K562 (cell line): ENCODE measurements around the gene LPCAT3. TPM values are rescaled to one million over a fixed set of nuclear protein-coding genes. Genes with fewer than 3 reads are reported as not detected.

Source experiments
- ATAC-seq: fragments of 200-7000 bp; cut with Tn5 transposase; 3 replicates; pipeline ENCODE4 v1.9.1; 2020; ENCODE audit warnings: moderate library complexity
- BruUV-seq: library from RNA; stranded (reverse); fragments of 400-500 nt; replicated peaks from 2 replicates; lab custom pipeline; 2021; lab: Mats Ljungman, UMichigan
- CTCF ChIA-PET: fragments of 300-600 bp; formaldehyde crosslinking; extraction: SDS; loops from one replicate; lab custom pipeline; 2021; ENCODE audit warnings: low intra/inter-chr PET ratio; lab: Yijun Ruan, JAX
- POLR2A ChIA-PET: fragments of 300-600, 350-650 bp; sonication (Branson Sonifier 250); formaldehyde crosslinking; extraction: SDS; loops from one replicate; lab custom pipeline; 2021; ENCODE audit warnings: antibody characterized with exemption, inconsistent platforms; lab: Yijun Ruan, JAX
- DNase-seq, 4 experiments: peaks; one replicate each; pipeline versions ENCODE4 v3.0.0 to v3.0.0-alpha.2; 2011 to 2018; ENCODE audit warnings: low spot score in 3 of 4, mixed read lengths in 3 of 4; ENCODE audit errors: extremely low read depth in 1 of 4
- FAIRE-seq: peaks from 2 replicates; lab custom pipeline; 2011; peaks lifted over from hg19 to GRCh38; lab: Jason Lieb, UNC
- H2AFZ ChIP-seq: 2 replicates; pipeline ENCODE4 v1.6.0; 2011; ENCODE audit warnings: low read depth, low read length, control low read depth, inconsistent platforms
- H3K27ac ChIP-seq: fragments of 200-600 bp; 3 replicates; pipeline ENCODE4 v1.8.0; 2011; ENCODE audit warnings: low read depth, mild to moderate bottlenecking, control low read depth, inconsistent platforms, low read length, moderate library complexity, mixed read lengths; ENCODE audit errors: extremely low read depth
- H3K27me3 ChIP-seq, 2 experiments: fragments of 300-600 bp in 1 of 2; 2 replicates in 1 of 2; 3 replicates in 1 of 2; pipeline versions ENCODE4 v1.6.0 to v1.8.0; 2011; ENCODE audit warnings: inconsistent platforms in 2 of 2, low read length in 2 of 2, mild to moderate bottlenecking in 1 of 2, mixed read lengths in 1 of 2, moderate library complexity in 1 of 2; ENCODE audit not compliant: control insufficient read depth in 2 of 2, insufficient read depth in 2 of 2
- H3K36me3 ChIP-seq: fragments of 300-600 bp; 3 replicates; pipeline ENCODE4 v1.8.0; 2011; ENCODE audit warnings: mild to moderate bottlenecking, low read length, inconsistent platforms; ENCODE audit not compliant: control insufficient read depth, insufficient read depth
- H3K4me1 ChIP-seq, 2 experiments: fragments of 200-600 bp in 1 of 2; replicated peaks in 1 of 2; 2 replicates in 1 of 2; 3 replicates in 1 of 2; pipeline versions ENCODE4 v1.5.1 to v1.8.0; 2011; ENCODE audit warnings: inconsistent platforms in 2 of 2, low read length in 2 of 2, mild to moderate bottlenecking in 1 of 2, mixed read lengths in 1 of 2, moderate library complexity in 1 of 2; ENCODE audit not compliant: control insufficient read depth in 2 of 2, insufficient read depth in 2 of 2
- H3K4me2 ChIP-seq: 2 replicates; pipeline ENCODE4 v1.6.1; 2011; ENCODE audit warnings: low read length, control low read depth, inconsistent platforms, mixed read lengths; ENCODE audit not compliant: insufficient read depth
- H3K4me3 ChIP-seq: fragments of 200-600 bp; sonication (generic), shearing (Covaris generic); 2 replicates; pipeline ENCODE4 v1.5.1; 2016; ENCODE audit warnings: control low read depth, inconsistent platforms
- H3K79me2 ChIP-seq: fragments of 200-600 bp; 3 replicates; pipeline ENCODE4 v1.8.0; 2011; ENCODE audit warnings: low read length, inconsistent platforms; ENCODE audit not compliant: control insufficient read depth, insufficient read depth
- H3K9ac ChIP-seq, 2 experiments: 2 replicates each; pipeline versions ENCODE4 v1.6.0 to v1.6.1; 2011; ENCODE audit warnings: low read depth in 2 of 2, low read length in 2 of 2, control low read depth in 1 of 2, inconsistent platforms in 1 of 2, mild to moderate bottlenecking in 1 of 2, mixed read lengths in 1 of 2; ENCODE audit not compliant: insufficient read depth in 1 of 2
- H3K9me1 ChIP-seq: one replicate; pipeline ENCODE4 v1.6.0; 2011; ENCODE audit warnings: inconsistent platforms, mild to moderate bottlenecking, low read length, moderate library complexity; ENCODE audit not compliant: control insufficient read depth, insufficient read depth
- H3K9me3 ChIP-seq: replicated peaks from 2 replicates; pipeline ENCODE4 v1.5.1; 2011; ENCODE audit warnings: low read depth, low read length, inconsistent platforms; ENCODE audit not compliant: control insufficient read depth, insufficient read depth
- H4K20me1 ChIP-seq: replicated peaks from 2 replicates; pipeline ENCODE4 v1.6.1; 2011; ENCODE audit warnings: low read length, inconsistent platforms, mixed read lengths; ENCODE audit not compliant: control insufficient read depth, insufficient read depth
- ESRRA ChIP-seq: fragments of 450-650 bp; IDR thresholded peaks from 2 replicates; pipeline ENCODE4 v1.6.1; 2014; ENCODE audit warnings: low read depth, mild to moderate bottlenecking, moderate library complexity, borderline replicate concordance
- HMBOX1 ChIP-seq: sonication (generic); IDR thresholded peaks from 2 replicates; pipeline ENCODE4 v1.6.1; 2016
- NELFE ChIP-seq: IDR thresholded peaks from 2 replicates; pipeline ENCODE4 v1.6.1; 2011; ENCODE audit warnings: mild to moderate bottlenecking; ENCODE audit not compliant: insufficient read depth, insufficient read length
- ZNF274 ChIP-seq: IDR thresholded peaks from 2 replicates; pipeline ENCODE4 v1.6.1; 2011; ENCODE audit warnings: low read depth, mild to moderate bottlenecking, low read length, moderate library complexity, borderline replicate concordance
- ZNF3 ChIP-seq: fragments of 250-450 bp; sonication (Bioruptor Pico); IDR thresholded peaks from 2 replicates; pipeline ENCODE4 v1.5.0; 2021; ENCODE audit warnings: mild to moderate bottlenecking, moderate library complexity
- ZSCAN29 ChIP-seq: fragments of 450-650 bp; IDR thresholded peaks from 2 replicates; pipeline ENCODE4 v1.6.1; 2017
- WGBS: fragments of 100-300 bp; shearing (Covaris generic); methylation state at CpG from one replicate; pipeline ENCODE4 v1.1.6; 2016; ENCODE audit warnings: low coverage, mixed read lengths; ENCODE audit not compliant: insufficient coverage; ENCODE audit errors: missing lambda C conversion rate; 5-methylcytosine and 5-hydroxymethylcytosine counted together
- in situ Hi-C: fragments of 300-500 bp; cut with MboI; formaldehyde crosslinking; loops from 4 replicates; pipeline ENCODE4 v1.15.0; 2018; ENCODE audit warnings: inconsistent platforms, mixed read lengths
- intact Hi-C: fragments of 100-400 bp; cut with micrococcal nuclease; formaldehyde crosslinking; loops from 2 replicates; pipeline ENCODE4 v1.14.2; 2022
- polyA plus RNA-seq, 8 experiments: library from polyadenylated mRNA; depleted of rRNA in 4 of 8; stranded (reverse) in 5 of 8; unstranded in 3 of 8; fragments of >200 nt; fragmentation: Nextera tagmentation in 2 of 8; fragmentation: Illumina TruSeq in 1 of 8; extraction: Ambion mirVana in 2 of 8; extraction: Trizol in 1 of 8; gene quantifications; 2 replicates each; pipeline versions ENCODE4 v1.2.1 to v1.2.3, GENCODE V29; 2011 to 2014; ENCODE audit warnings: inconsistent platforms in 1 of 8, missing spikeins in 1 of 8
- total RNA-seq, 7 experiments: library from RNA; depleted of rRNA in 6 of 7; stranded (reverse); fragments of >200 nt in 6 of 7; fragmentation: Illumina TruSeq in 2 of 7; extraction: Trizol in 2 of 7; gene quantifications; 2 replicates each; pipeline versions ENCODE4 v1.2.1 to v1.2.3, GENCODE V29; 2011 to 2021; ENCODE audit warnings: low replicate concordance in 1 of 7

The LPCAT3 gene
- total and polyA plus RNA-seq, 9 of the 15 experiments (the other 6 are each of a cell fraction or from before 2014, with no cell fraction given): 4.9 to 52.5 (median 25.3) TPM

GRCh38 chr12:7026854-7027253 is 8.6 kb upstream of the LPCAT3 start (continued):
- TF ChIP-seq ESRRA: no peak
- no peak for TF ChIP-seq NELFE
- TF ChIP-seq ZNF3 (CRISPR knock-in tag): no peak
- TF ChIP-seq ZSCAN29: no peak

- BruUV-seq: no TSS peak
- H2AFZ ChIP-seq: peak overlapping the region; percentile 66
- no peaks in the 10 kb centered on the region for H3K36me3 ChIP-seq
- no peak overlapping the region for H3K9ac ChIP-seq
- peak; percentile 94 for TF ChIP-seq HMBOX1
- TF ChIP-seq ZNF274: no peak
- H4K20me1 ChIP-seq: no peaks in the 10 kb centered on the region
- FAIRE-seq: no peak
- peaks cover 2 to 8% of the 10 kb centered on the region in 2 experiments; a peak in 4 of 5 replicates for H3K4me1 ChIP-seq
- ChIA-PET CTCF (no interaction called here), POLR2A (no interaction called here)
- no peaks in the 10 kb centered on the region for H3K27me3 ChIP-seq
- 0 out of 2 replicates have a peak overlapping the region, but pooled peaks have one; percentile 5 for H3K4me2 ChIP-seq
- WGBS: 44% methylated on average over 3 of the region's 3 CpGs
- in situ Hi-C loops (no loop called here), intact Hi-C loops (no loop called here)
- no peak for DNase-seq
- no peaks in the 10 kb centered on the region for H3K9me1 ChIP-seq
- H3K4me3 ChIP-seq: no peak overlapping the region
- H3K79me2 ChIP-seq: peaks cover under 1% of the 10 kb centered on the region
- H3K9me3 ChIP-seq: no peaks in the 10 kb centered on the region
- no peak for ATAC-seq
- no peak overlapping the region for H3K27ac ChIP-seq
Measured at GRCh38 chr12:7023114-7023513, 4.8 kb upstream of the LPCAT3 start.
